NB4 (cell line): ENCODE measurements around the gene PAPSS1.

Experiments
- POLR2A ChIP-seq: IDR thresholded peaks from 2 replicates; pipeline ENCODE4 v1.6.1; 2011; ENCODE audit warnings: mild to moderate bottlenecking; ENCODE audit not compliant: insufficient read length; ENCODE audit errors: extremely low read depth
- TF ChIP-seq, protein P1 (sequence below): IDR thresholded peaks from one replicate; pipeline ENCODE4 v1.5.1; 2012; ENCODE audit warnings: low read depth, low read length

DNA sequence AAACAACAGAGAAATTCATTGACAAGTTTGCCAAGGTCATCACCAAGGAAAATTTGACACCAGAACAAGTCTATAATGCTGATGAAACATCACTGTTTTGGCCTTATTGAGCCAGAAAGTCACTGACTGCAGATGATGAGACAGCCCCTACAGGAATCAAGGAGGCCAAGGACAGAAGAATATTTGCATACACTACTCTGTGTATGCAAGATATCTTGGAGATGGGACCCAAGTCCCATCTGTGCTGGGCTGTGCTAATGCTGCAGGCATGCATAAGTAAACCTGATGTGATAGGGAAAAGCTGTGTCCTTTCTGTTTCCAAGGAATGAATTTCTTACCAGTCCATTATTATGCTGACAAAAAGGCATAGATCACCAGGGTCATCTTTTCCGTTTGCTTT, 126.8 kb downstream of the PAPSS1 start:
- TF ChIP-seq, protein P1, sequence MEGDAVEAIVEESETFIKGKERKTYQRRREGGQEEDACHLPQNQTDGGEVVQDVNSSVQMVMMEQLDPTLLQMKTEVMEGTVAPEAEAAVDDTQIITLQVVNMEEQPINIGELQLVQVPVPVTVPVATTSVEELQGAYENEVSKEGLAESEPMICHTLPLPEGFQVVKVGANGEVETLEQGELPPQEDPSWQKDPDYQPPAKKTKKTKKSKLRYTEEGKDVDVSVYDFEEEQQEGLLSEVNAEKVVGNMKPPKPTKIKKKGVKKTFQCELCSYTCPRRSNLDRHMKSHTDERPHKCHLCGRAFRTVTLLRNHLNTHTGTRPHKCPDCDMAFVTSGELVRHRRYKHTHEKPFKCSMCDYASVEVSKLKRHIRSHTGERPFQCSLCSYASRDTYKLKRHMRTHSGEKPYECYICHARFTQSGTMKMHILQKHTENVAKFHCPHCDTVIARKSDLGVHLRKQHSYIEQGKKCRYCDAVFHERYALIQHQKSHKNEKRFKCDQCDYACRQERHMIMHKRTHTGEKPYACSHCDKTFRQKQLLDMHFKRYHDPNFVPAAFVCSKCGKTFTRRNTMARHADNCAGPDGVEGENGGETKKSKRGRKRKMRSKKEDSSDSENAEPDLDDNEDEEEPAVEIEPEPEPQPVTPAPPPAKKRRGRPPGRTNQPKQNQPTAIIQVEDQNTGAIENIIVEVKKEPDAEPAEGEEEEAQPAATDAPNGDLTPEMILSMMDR: no peak
- no peak for TF ChIP-seq POLR2A
